BJ (cell line): ENCODE measurements around the gene TAF4. TPM values are rescaled to one million over a fixed set of nuclear protein-coding genes. Genes with fewer than 3 reads are reported as not detected.

Experiments used
- CTCF ChIA-PET: fragments of 350-600 bp; formaldehyde crosslinking; extraction: SDS; loops from one replicate; lab custom pipeline; 2021; ENCODE audit warnings: antibody characterized with exemption, inconsistent platforms; lab: Yijun Ruan, JAX
- POLR2A ChIA-PET: fragments of 300-600 bp; sonication (Branson Sonifier 250); formaldehyde crosslinking; extraction: SDS; loops from one replicate; lab custom pipeline; 2021; ENCODE audit warnings: antibody characterized with exemption; lab: Charles Lee
- DNase-seq: peaks from one replicate; pipeline ENCODE4 v3.0.0-alpha.2; 2011; ENCODE audit warnings: low read depth
- H3K27me3 ChIP-seq: 2 replicates; pipeline ENCODE4 v1.6.0; 2011; ENCODE audit warnings: low read length; ENCODE audit not compliant: control insufficient read depth, insufficient read depth
- H3K36me3 ChIP-seq: 2 replicates; pipeline ENCODE4 v1.5.1; 2011; ENCODE audit warnings: low read length; ENCODE audit not compliant: control insufficient read depth, insufficient read depth
- H3K4me3 ChIP-seq: 2 replicates; pipeline ENCODE4 v1.5.1; 2011; ENCODE audit warnings: low read depth, mild to moderate bottlenecking, control low read depth, low read length
- CTCF ChIP-seq: IDR thresholded peaks from 2 replicates; pipeline ENCODE4 v1.5.1; 2011; ENCODE audit warnings: low read depth, mild to moderate bottlenecking, control low read depth, inconsistent platforms, low read length, moderate library complexity; ENCODE audit not compliant: insufficient read depth
- polyA plus RNA-seq: library from polyadenylated mRNA; depleted of rRNA; stranded (reverse); fragments of >200 nt; gene quantifications from 2 replicates; pipeline ENCODE4 v1.2.3, GENCODE V29; 2011

The TAF4 gene
- polyA plus RNA-seq, 1 experiment = 1.2 TPM

- H3K36me3 ChIP-seq = no peaks in the 10 kb centered on the region
- no peak overlapping the region for H3K4me3 ChIP-seq
- CTCF ChIA-PET = no interaction called here
- TF ChIP-seq CTCF = no peak
- no peaks in the 10 kb centered on the region for H3K27me3 ChIP-seq
- no peak for DNase-seq
- POLR2A ChIA-PET = no interaction called here
These were observed 21.1 kb downstream of the TAF4 start for GRCh38 chr20:62044631-62045030.

- H3K36me3 ChIP-seq = no peaks in the 10 kb centered on the region
- POLR2A ChIA-PET = no interaction called here
- DNase-seq = no peak
- H3K4me3 ChIP-seq = no peak overlapping the region
- no peaks in the 10 kb centered on the region for H3K27me3 ChIP-seq
- CTCF ChIA-PET = interaction anchor here (1.2 kb wide), 1 partner anchor 17 kb away, joined by 4 read pairs; no protein-coding TSS in a partner anchor
- no peak for TF ChIP-seq CTCF
These were observed 22.4 kb downstream of the TAF4 start for GRCh38 chr20:62043131-62043914.

- POLR2A ChIA-PET = no interaction called here
- no peak for DNase-seq
- no peak for TF ChIP-seq CTCF
These were observed 23.5 kb downstream of the TAF4 start for GRCh38 chr20:62042025-62042820.

GRCh38 chr20:62040933-62041332 is 24.7 kb downstream of the TAF4 start:
- TF ChIP-seq CTCF = no peak
- H3K4me3 ChIP-seq = no peak overlapping the region
- DNase-seq = no peak
- ChIA-PET CTCF (no interaction called here), POLR2A (no interaction called here)
- no peaks in the 10 kb centered on the region for H3K36me3 ChIP-seq
- H3K27me3 ChIP-seq = no peaks in the 10 kb centered on the region

More at GRCh38 chr20:62042025-62042820, 23.5 kb downstream of the TAF4 start:
- CTCF ChIA-PET = no interaction called here
- Histone ChIP-seq H3K27me3 (no peaks in the 10 kb centered on the region), H3K36me3 (no peaks in the 10 kb centered on the region), H3K4me3 (no peak overlapping the region)

DNA sequence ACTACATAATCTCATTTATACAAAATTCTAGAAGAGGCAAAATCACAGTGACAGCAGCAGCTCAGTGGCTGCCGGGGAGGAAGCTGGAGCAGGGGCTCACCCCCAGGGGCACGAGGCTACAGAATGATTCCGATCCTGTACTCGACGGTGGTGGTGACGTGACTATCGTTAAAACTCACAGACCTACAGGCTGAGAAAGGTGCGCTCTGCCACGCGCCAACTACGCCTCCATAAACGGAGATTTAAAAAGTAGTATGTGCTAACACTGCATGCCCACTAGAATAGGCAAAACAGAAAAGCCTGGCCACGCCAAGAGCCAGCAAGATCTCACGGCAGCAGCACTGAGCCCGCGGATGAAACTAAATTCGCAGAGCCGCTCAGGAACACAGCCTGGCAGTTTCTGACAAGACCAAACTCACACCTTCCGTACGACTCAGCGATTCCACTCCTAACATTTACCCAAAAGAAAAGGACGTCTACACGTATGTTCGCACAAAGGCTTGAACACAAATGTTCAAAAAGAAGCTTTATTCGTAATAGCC is 25.2 kb downstream of the TAF4 start:
- Histone ChIP-seq H3K27me3 (no peaks in the 10 kb centered on the region), H3K4me3 (no peak overlapping the region), H3K36me3 (no peaks in the 10 kb centered on the region)
- DNase-seq = no peak
- no peak for TF ChIP-seq CTCF
- POLR2A ChIA-PET = no interaction called here
- CTCF ChIA-PET = interaction anchor here (1.1 kb wide), 1 partner anchor 16 kb away, joined by 3 read pairs; no protein-coding TSS in a partner anchor
